ENCODE data around the gene LGI4.
"Not testable (repeated sequence)": the region's sequence is repeated elsewhere in the genome, so short reads cannot be mapped to it uniquely, and the experiment has no call there.

The LGI4 gene

GRCh38 chr19:35140962-35141836 is 6.3 kb upstream of the LGI4 start:
- peak; percentile 88 for DNase-seq

GRCh38 chr19:35140207-35140961 is 5.5 kb upstream of the LGI4 start:
- DNase-seq: no peak

- peak; percentile 26 for DNase-seq
Observed at GRCh38 chr19:35138305-35138892, 3.5 kb upstream of the LGI4 start, which contains the start of gene FXYD1. Gene FXYD1 (plus strand): TSS chr19:35138824. CDS start chr19:35140080, 1,256 bp downstream.

- DNase-seq: no peak
Observed at GRCh38 chr19:35136977-35137702, 2.3 kb upstream of the LGI4 start.

GRCh38 chr19:35136231-35136630 is 1.4 kb upstream of the LGI4 start:
- no peak for DNase-seq

GRCh38 chr19:35135389-35135909 is 590 bp upstream of the LGI4 start:
- DNase-seq: peak; percentile 87

- no peak for DNase-seq
Observed at GRCh38 chr19:35133826-35134225, 1.0 kb downstream of the LGI4 start.

GRCh38 chr19:35132254-35132653 is 2.6 kb downstream of the LGI4 start:
- no peak for DNase-seq

- DNase-seq: no peak
Observed at GRCh38 chr19:35130761-35131720, 3.8 kb downstream of the LGI4 start.

GRCh38 chr19:35129724-35130274 is 5.1 kb downstream of the LGI4 start:
- DNase-seq: not testable (repeated sequence)

- no peak for DNase-seq
Observed at GRCh38 chr19:35128398-35129057, 6.3 kb downstream of the LGI4 start.

GRCh38 chr19:35127871-35128270 is 7.0 kb downstream of the LGI4 start:
- DNase-seq: no peak

- DNase-seq: peak; percentile 55
Observed at GRCh38 chr19:35126624-35126959, 8.3 kb downstream of the LGI4 start.

- DNase-seq: no peak
Observed at GRCh38 chr19:35125749-35126623, 8.9 kb downstream of the LGI4 start.

GRCh38 chr19:35125270-35125717 is 9.6 kb downstream of the LGI4 start:
- no peak for DNase-seq

GRCh38 chr19:35124098-35125060 is 10.5 kb downstream of the LGI4 start:
- DNase-seq: peak; percentile 95

GRCh38 chr19:35123573-35123972 is 11.3 kb downstream of the LGI4 start:
- DNase-seq: no peak

Data from midbrain (tissue), 1 donor.